Keratinocyte (primary cell): ENCODE results near the gene SH2D1B.

Experiments
- EZH2 ChIP-seq: IDR thresholded peaks from one replicate; pipeline ENCODE4 v1.6.1; 2012; ENCODE audit warnings: inconsistent platforms, mild to moderate bottlenecking, low read length, moderate library complexity
- TF ChIP-seq, protein P1 (sequence below), 3 experiments: IDR thresholded peaks in 1 of 3; conservative IDR thresholded peaks in 1 of 3; optimal IDR thresholded peaks in 1 of 3; 2 replicates in 2 of 3; 3 replicates in 1 of 3; pipeline versions ENCODE3 to v1.5.1; 2011; ENCODE audit warnings: low read length in 3 of 3, mild to moderate bottlenecking in 3 of 3, moderate library complexity in 2 of 3, control low read depth in 1 of 3, inconsistent platforms in 1 of 3; ENCODE audit not compliant: insufficient read depth in 2 of 3; ENCODE audit errors: extremely low read depth in 1 of 3

DNA sequence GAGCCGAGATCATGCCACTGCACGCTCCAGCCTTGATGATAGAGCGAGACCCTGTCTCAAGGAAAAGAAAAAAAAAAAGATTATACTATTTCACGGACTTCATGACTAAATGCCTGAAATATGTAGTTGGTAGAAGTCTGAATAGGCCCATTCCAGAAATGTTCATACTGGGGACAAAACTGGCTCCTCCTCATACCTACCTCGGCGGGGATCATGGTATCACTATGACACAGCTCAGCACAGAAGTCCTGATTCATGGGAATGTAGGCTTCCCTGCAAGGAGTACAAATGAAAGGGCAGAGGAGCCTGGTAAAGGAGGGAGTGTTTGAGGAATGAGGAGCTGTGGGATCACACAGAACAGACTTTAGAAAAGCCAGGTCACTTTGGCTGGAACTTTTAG is 40.3 kb downstream of the SH2D1B start:
- TF ChIP-seq, protein P1, sequence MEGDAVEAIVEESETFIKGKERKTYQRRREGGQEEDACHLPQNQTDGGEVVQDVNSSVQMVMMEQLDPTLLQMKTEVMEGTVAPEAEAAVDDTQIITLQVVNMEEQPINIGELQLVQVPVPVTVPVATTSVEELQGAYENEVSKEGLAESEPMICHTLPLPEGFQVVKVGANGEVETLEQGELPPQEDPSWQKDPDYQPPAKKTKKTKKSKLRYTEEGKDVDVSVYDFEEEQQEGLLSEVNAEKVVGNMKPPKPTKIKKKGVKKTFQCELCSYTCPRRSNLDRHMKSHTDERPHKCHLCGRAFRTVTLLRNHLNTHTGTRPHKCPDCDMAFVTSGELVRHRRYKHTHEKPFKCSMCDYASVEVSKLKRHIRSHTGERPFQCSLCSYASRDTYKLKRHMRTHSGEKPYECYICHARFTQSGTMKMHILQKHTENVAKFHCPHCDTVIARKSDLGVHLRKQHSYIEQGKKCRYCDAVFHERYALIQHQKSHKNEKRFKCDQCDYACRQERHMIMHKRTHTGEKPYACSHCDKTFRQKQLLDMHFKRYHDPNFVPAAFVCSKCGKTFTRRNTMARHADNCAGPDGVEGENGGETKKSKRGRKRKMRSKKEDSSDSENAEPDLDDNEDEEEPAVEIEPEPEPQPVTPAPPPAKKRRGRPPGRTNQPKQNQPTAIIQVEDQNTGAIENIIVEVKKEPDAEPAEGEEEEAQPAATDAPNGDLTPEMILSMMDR (optimal IDR thresholded peaks at IDR 0.05 in 1 of 3, IDR thresholded peaks at IDR 0.05 in 1 of 3, conservative IDR thresholded peaks at IDR 0.05 in 1 of 3; ENCODE audit: extremely low read depth in 1 of 3, insufficient read depth in 2 of 3, low read length in 3 of 3), result no peak
- TF ChIP-seq EZH2, result no peak
